Gastroesophageal sphincter (tissue), 4 donors: Measurements from ENCODE around the gene CYB561A3. TPM values are rescaled to one million over a fixed set of nuclear protein-coding genes. Genes with fewer than 3 reads are reported as not detected.

ENCODE experiments used
- ATAC-seq: fragments of 150-250 bp; one replicate; pipeline ENCODE4 v1.9.1; 2016; ENCODE audit warnings: mild to moderate bottlenecking, moderate library complexity
- H3K27ac ChIP-seq, 4 donors: fragments of 200-600 bp; sonication (generic) in 3 of 4; 1 replicate in 3 of 4; 2 replicates in 1 of 4; pipeline ENCODE4 v1.5.1; 2016 to 2019
- H3K27me3 ChIP-seq: fragments of 200-600 bp; sonication (generic); one replicate; pipeline ENCODE4 v1.5.1; 2019
- H3K36me3 ChIP-seq, 2 donors: fragments of 200-600 bp; sonication (generic); one replicate each; pipeline ENCODE4 v1.5.1; 2019; ENCODE audit warnings: control low read depth in 1 of 2
- H3K4me1 ChIP-seq, 3 donors: fragments of 200-600 bp; sonication (generic); 1 replicate in 2 of 3; 2 replicates in 1 of 3; pipeline ENCODE4 v1.5.1; 2016 to 2019; ENCODE audit warnings: control low read depth in 2 of 3
- H3K4me3 ChIP-seq, 2 donors: fragments of 200-600 bp; sonication (generic); one replicate each; pipeline ENCODE4 v1.5.1; 2019; ENCODE audit warnings: mild to moderate bottlenecking in 1 of 2, moderate library complexity in 1 of 2
- H3K9me3 ChIP-seq, 3 donors: fragments of 200-600 bp; sonication (generic); one replicate each; pipeline ENCODE4 v1.5.1; 2017 to 2019; ENCODE audit warnings: control low read depth in 2 of 3
- EP300 ChIP-seq: sonication (generic); formaldehyde crosslinking; IDR thresholded peaks from one replicate; pipeline ENCODE4 v1.6.1; 2017; ENCODE audit warnings: antibody characterized with exemption, mild to moderate bottlenecking
- POLR2A ChIP-seq, 2 donors: fragments of 450-650 bp; IDR thresholded peaks; one replicate each; pipeline ENCODE4 v1.6.1; 2017; ENCODE audit warnings: antibody characterized with exemption in 2 of 2, mild to moderate bottlenecking in 2 of 2, moderate library complexity in 1 of 2
- POLR2AphosphoS5 ChIP-seq: sonication (generic); formaldehyde crosslinking; IDR thresholded peaks from one replicate; pipeline ENCODE4 v1.6.1; 2017; ENCODE audit warnings: antibody characterized with exemption
- WGBS, 2 donors: methylation state at CpG; one replicate each; pipeline ENCODE4 v1.1.5; 2018; ENCODE audit warnings: low coverage in 1 of 2; 5-methylcytosine and 5-hydroxymethylcytosine counted together
- total RNA-seq, 4 donors: library from RNA; depleted of rRNA; stranded (reverse); fragments of >200 nt; gene quantifications; one replicate each; pipeline ENCODE4 v1.1.0, GENCODE V29; 2016
- TF ChIP-seq, protein P1 (sequence below), 4 experiments: fragments of 200-600 bp in 2 of 4; fragments of 450-650 bp in 2 of 4; sonication (generic) in 1 of 4; IDR thresholded peaks; one replicate each; pipeline ENCODE4 v1.5.1; 2017 to 2019; ENCODE audit warnings: antibody characterized with exemption in 4 of 4, mild to moderate bottlenecking in 2 of 4, moderate library complexity in 2 of 4

Gene CYB561A3
- total RNA-seq, 4 donors from 2014 or later: 23.3 to 44.0 (median 33.4) TPM

DNA sequence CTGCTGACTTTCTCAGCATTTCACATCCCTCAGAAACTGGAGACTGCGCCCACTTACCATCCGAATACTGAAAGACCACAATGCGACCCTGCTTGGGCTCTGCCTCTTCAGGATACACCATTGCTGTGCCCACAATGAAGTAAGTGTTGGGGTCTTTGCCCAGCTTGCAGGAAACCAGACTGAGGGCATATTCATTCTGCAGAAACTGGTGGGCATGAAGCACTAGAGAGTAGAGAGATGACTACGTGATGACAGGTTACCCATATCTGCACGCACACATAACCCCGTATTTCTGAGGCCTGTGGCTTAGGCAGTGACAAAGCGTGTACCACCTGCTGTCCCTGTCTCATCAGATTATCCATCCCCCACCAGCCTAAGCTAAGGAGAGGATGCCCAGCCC, 51.9 kb downstream of the CYB561A3 start:
- Histone ChIP-seq H3K4me3 (no peak overlapping the region), H3K36me3 (peaks cover 5 to 100% of the 10 kb centered on the region in 2 donors), H3K27ac (no peak overlapping the region), H3K4me1 (no peaks in the 10 kb centered on the region), H3K9me3 (no peaks in the 10 kb centered on the region), H3K27me3 (no peaks in the 10 kb centered on the region)
- 93% methylated on average over 6 to 7 of the region's 7 CpGs for WGBS, 2 donors
- no peak for TF ChIP-seq EP300
- no peak for ATAC-seq

DNA sequence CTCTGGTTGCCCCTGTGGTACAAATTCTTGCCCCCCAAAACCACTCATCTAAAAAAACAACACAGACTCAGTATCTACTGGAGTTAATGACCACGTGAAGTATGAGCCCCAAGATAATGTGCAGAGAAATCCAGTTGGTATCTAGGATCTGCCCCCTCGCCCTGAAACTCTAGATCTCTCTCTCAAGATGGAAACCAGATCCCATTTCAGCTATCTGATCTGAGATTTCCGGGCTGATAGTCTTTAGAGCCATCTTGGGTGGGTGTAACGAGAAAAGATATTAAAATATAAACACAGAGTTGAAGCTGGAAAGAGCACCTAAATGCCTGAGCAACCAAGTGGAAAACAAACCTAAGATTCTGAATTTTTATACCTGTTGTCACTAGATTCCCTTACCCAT, 52.5 kb downstream of the CYB561A3 start:
- no peak overlapping the region for H3K27ac ChIP-seq
- TF ChIP-seq, protein P1, sequence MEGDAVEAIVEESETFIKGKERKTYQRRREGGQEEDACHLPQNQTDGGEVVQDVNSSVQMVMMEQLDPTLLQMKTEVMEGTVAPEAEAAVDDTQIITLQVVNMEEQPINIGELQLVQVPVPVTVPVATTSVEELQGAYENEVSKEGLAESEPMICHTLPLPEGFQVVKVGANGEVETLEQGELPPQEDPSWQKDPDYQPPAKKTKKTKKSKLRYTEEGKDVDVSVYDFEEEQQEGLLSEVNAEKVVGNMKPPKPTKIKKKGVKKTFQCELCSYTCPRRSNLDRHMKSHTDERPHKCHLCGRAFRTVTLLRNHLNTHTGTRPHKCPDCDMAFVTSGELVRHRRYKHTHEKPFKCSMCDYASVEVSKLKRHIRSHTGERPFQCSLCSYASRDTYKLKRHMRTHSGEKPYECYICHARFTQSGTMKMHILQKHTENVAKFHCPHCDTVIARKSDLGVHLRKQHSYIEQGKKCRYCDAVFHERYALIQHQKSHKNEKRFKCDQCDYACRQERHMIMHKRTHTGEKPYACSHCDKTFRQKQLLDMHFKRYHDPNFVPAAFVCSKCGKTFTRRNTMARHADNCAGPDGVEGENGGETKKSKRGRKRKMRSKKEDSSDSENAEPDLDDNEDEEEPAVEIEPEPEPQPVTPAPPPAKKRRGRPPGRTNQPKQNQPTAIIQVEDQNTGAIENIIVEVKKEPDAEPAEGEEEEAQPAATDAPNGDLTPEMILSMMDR (IDR thresholded peaks at IDR 0.05): no peak
- TF ChIP-seq POLR2AphosphoS5 (no peak), POLR2A (IDR thresholded peaks at IDR 0.05) (no peak), EP300 (no peak)
- no peaks in the 10 kb centered on the region for H3K9me3 ChIP-seq
- peaks cover 5 to 100% of the 10 kb centered on the region in 2 donors for H3K36me3 ChIP-seq
- H3K4me1 ChIP-seq: no peaks in the 10 kb centered on the region
- H3K27me3 ChIP-seq: no peaks in the 10 kb centered on the region
- no peak for ATAC-seq
- H3K4me3 ChIP-seq: no peak overlapping the region
- 85 to 90% methylated on average over 4 of the region's 4 CpGs for WGBS, 2 donors

DNA sequence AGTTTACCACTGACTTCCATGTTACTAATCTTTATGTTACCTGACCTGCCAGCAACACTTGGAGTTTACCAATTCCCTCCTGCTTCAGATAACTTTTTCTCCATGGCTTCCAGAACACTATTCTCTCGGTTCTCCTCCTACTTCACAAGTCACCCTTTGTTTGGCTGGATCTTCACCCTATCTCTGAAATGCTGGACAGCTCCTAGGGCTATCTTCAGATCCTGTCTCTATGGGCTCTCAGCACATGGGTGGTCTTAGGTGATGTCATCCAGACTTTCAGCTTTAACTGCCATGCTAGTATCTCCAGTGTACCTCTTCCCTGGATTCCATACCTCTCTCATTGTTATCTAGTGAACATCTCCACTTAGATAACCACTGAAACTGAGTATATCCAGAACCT, 54.3 kb downstream of the CYB561A3 start:
- TF ChIP-seq EP300: no peak
- TF ChIP-seq, protein P1 (IDR thresholded peaks at IDR 0.05): no peak
- TF ChIP-seq POLR2A (IDR thresholded peaks at IDR 0.05): no peak
- no peak for TF ChIP-seq POLR2AphosphoS5
- no peaks in the 10 kb centered on the region for H3K4me1 ChIP-seq
- WGBS, 2 donors: 58% methylated on average over 1 of the region's 1 CpG; no CpG with 5 or more reads in 1 of the 2 donors
- no peak overlapping the region for H3K27ac ChIP-seq
- no peaks in the 10 kb centered on the region for H3K9me3 ChIP-seq
- H3K36me3 ChIP-seq: peaks cover 5 to 100% of the 10 kb centered on the region in 2 donors
- no peak for ATAC-seq
- no peak overlapping the region for H3K4me3 ChIP-seq
- H3K27me3 ChIP-seq: no peaks in the 10 kb centered on the region

DNA sequence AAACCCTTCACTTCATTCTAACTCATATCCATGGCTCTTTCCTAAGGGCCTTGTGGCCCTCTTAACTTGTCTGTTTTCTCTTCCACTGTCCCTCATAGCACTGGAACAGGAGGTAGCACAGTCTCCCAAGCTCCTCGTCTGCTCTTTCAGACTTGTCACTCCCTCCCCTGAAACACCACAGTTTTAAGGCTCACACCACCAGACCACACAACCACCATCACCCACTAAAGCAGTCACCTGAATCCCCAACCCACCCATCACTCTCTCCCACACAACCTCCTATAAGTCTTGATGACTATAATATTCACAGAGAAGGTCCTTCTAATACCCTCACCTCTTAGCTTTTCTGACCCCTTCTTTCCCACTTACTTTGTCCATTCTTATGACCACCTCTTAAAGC, 55.5 kb downstream of the CYB561A3 start:
- Histone ChIP-seq H3K27ac (no peak overlapping the region), H3K27me3 (no peaks in the 10 kb centered on the region), H3K4me1 (no peaks in the 10 kb centered on the region), H3K9me3 (no peaks in the 10 kb centered on the region), H3K36me3 (peaks cover 5 to 100% of the 10 kb centered on the region in 2 donors), H3K4me3 (no peak overlapping the region)
- no peak for ATAC-seq
- WGBS, 2 donors: 75 to 85% methylated on average over 1 of the region's 1 CpG
- no peak for TF ChIP-seq POLR2AphosphoS5
- TF ChIP-seq, protein P1 (IDR thresholded peaks at IDR 0.05): no peak

DNA sequence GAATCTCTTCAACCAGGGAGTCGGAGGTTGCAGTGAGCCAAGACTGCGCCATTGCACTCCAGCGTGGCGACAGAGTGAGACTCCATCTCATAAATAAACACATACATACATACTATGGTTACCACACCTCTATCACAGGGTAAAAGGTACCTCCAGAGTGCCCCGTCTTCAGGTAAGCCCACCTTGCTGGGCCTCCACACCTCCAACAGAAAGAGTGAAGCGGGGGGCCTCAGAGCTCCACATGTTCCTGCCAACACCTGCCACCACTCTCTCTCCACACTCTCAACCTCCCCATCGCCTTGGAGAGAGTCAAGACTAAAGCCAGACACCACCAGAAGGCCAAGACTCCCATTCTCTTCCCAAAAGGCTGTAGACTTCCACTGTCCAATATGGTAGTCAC, 56.3 kb downstream of the CYB561A3 start:
- no peak for TF ChIP-seq POLR2A (IDR thresholded peaks at IDR 0.05)
- TF ChIP-seq EP300: no peak
- no peak for TF ChIP-seq POLR2AphosphoS5
- TF ChIP-seq, protein P1 (IDR thresholded peaks at IDR 0.05): no peak
- no peak overlapping the region for H3K4me3 ChIP-seq
- H3K36me3 ChIP-seq: peaks cover 5 to 100% of the 10 kb centered on the region in 2 donors
- 93% methylated on average over 7 of the region's 7 CpGs; no CpG with 5 or more reads in 1 of the 2 donors for WGBS, 2 donors
- no peaks in the 10 kb centered on the region for H3K27me3 ChIP-seq
- ATAC-seq: no peak
- H3K4me1 ChIP-seq: no peaks in the 10 kb centered on the region
- H3K27ac ChIP-seq: no peak overlapping the region
- H3K9me3 ChIP-seq: no peaks in the 10 kb centered on the region
